NCI-H2196 treated with DMSO at 0.1 percent for 48 hours (cell line): ENCODE results near the gene LMBRD2.
"Not testable (repeated sequence)": the region's sequence is repeated elsewhere in the genome, so short reads cannot be mapped to it uniquely, and the experiment has no call there.

Experiments
- DNase-seq: peaks from one replicate; lab custom pipeline; 2025; ENCODE audit not compliant: unreplicated experiment; lab: John Stamatoyannopoulos, UW

LMBRD2 gene

GRCh38 chr5:36162810-36163486, 11.3 kb upstream of the LMBRD2 start:
- DNase-seq = no peak

- DNase-seq = no peak
Observed at GRCh38 chr5:36161361-36161760, 9.7 kb upstream of the LMBRD2 start.

GRCh38 chr5:36160617-36161016, 8.9 kb upstream of the LMBRD2 start:
- DNase-seq = no peak

GRCh38 chr5:36158144-36158543, 6.5 kb upstream of the LMBRD2 start:
- DNase-seq = no peak

GRCh38 chr5:36156619-36157018, 4.9 kb upstream of the LMBRD2 start:
- DNase-seq = no peak

GRCh38 chr5:36156121-36156601, 4.5 kb upstream of the LMBRD2 start:
- DNase-seq = no peak

GRCh38 chr5:36155291-36155690, 3.6 kb upstream of the LMBRD2 start:
- no peak for DNase-seq

- no peak for DNase-seq
Observed at GRCh38 chr5:36153726-36154125, 2.0 kb upstream of the LMBRD2 start.

GRCh38 chr5:36153298-36153677, 1.6 kb upstream of the LMBRD2 start:
- DNase-seq = no peak

GRCh38 chr5:36152324-36153297, 924 bp upstream of the LMBRD2 start:
- no peak for DNase-seq

GRCh38 chr5:36150676-36151433, 832 bp downstream of the LMBRD2 start:
- peak; percentile 18 for DNase-seq

- no peak for DNase-seq
Observed at GRCh38 chr5:36147681-36148080, 4.0 kb downstream of the LMBRD2 start.

- DNase-seq = no peak
Observed at GRCh38 chr5:36146390-36146789, 5.3 kb downstream of the LMBRD2 start.

GRCh38 chr5:36145311-36145710, 6.4 kb downstream of the LMBRD2 start:
- DNase-seq = no peak

- DNase-seq = no peak
Observed at GRCh38 chr5:36138900-36139683, 12.6 kb downstream of the LMBRD2 start.

- no peak for DNase-seq
Observed at GRCh38 chr5:36136581-36136980, 15.1 kb downstream of the LMBRD2 start.

GRCh38 chr5:36135988-36136387, 15.7 kb downstream of the LMBRD2 start:
- no peak for DNase-seq

- DNase-seq = not testable (repeated sequence)
Observed at GRCh38 chr5:36133009-36133408, 18.7 kb downstream of the LMBRD2 start.

- not testable (repeated sequence) for DNase-seq
Observed at GRCh38 chr5:36129666-36130065, 22.0 kb downstream of the LMBRD2 start.

- no peak for DNase-seq
Observed at GRCh38 chr5:36128795-36129194, 22.9 kb downstream of the LMBRD2 start.

GRCh38 chr5:36125868-36126267, 25.8 kb downstream of the LMBRD2 start:
- DNase-seq = no peak
